ENCODE measurements around the gene RNF7. TPM values are rescaled to one million over a fixed set of nuclear protein-coding genes. Genes with fewer than 3 reads are reported as not detected.

RNF7 gene
- total RNA-seq, 1 experiment from 2014 or later: 126 TPM

GRCh38 chr3:141784531-141784930 lies 46.4 kb downstream of the RNF7 start:
- H3T11ph ChIP-seq (ENCODE audit: low read length): no peak overlapping the region
- H2AK5ac ChIP-seq (ENCODE audit: insufficient read length, low read length): no peak overlapping the region
- H2BK12ac ChIP-seq (ENCODE audit: insufficient read length, low read depth, low read length): no peak overlapping the region
- no peaks in the 10 kb centered on the region for H3K4me1 ChIP-seq (ENCODE audit: insufficient read depth, low read length)
- H4K5ac ChIP-seq (ENCODE audit: insufficient read length, low read depth, low read length): no peak overlapping the region
- Mint-ChIP-seq H3K27ac (no peak overlapping the region), H3K9me3 (peaks cover 0 to 4% of the 10 kb centered on the region in 2 experiments; a peak in 1 of 5 replicates), H3K36me3 (ENCODE audit: insufficient read depth in 1 of 3, low read depth in 3 of 3) (peaks cover 0 to 2% (median 0%) of the 10 kb centered on the region in 3 experiments; a peak in 1 of 7 replicates), H3K4me3 (no peak overlapping the region), H3K27me3 (ENCODE audit: low read depth) (no peaks in the 10 kb centered on the region; the same call in 1 of the 2 replicates), H3K4me1 (peaks cover 0 to 9% of the 10 kb centered on the region in 2 experiments; a peak in 2 of 4 replicates)
- DNase-seq: no peak
- H3K4me2 ChIP-seq (ENCODE audit: insufficient read depth, insufficient read length, low read length): no peak overlapping the region
- no peak overlapping the region for H3K9ac ChIP-seq (ENCODE audit: extremely low read depth, insufficient read length, low read length)
- H3K79me1 ChIP-seq (ENCODE audit: insufficient read depth, low read depth, low read length, poor library complexity, severe bottlenecking): no peaks in the 10 kb centered on the region
- no peak overlapping the region for H3K18ac ChIP-seq (ENCODE audit: insufficient read length, low read depth, low read length)
- no peaks in the 10 kb centered on the region for H4K20me1 ChIP-seq (ENCODE audit: control insufficient read depth, insufficient read depth, insufficient read length)
- H3K27ac ChIP-seq (ENCODE audit: insufficient read length, low read depth, low read length): no peak overlapping the region
- H3K9me3 ChIP-seq (ENCODE audit: control insufficient read depth, low read depth, low read length): no peaks in the 10 kb centered on the region
- no peak overlapping the region for H2BK120ac ChIP-seq (ENCODE audit: low read depth, low read length, poor library complexity, severe bottlenecking)
- no peak overlapping the region for H2BK5ac ChIP-seq (ENCODE audit: insufficient read length, low read length)
- H3K14ac ChIP-seq (ENCODE audit: insufficient read depth, low read length): no peak overlapping the region
- TF ChIP-seq CTCF (conservative IDR thresholded peaks at IDR 0.05): no peak
- H2AFZ ChIP-seq (ENCODE audit: low read length): no peak overlapping the region
- H4K91ac ChIP-seq (ENCODE audit: insufficient read length, low read depth, low read length): no peak overlapping the region
- no peaks in the 10 kb centered on the region for H3K23me2 ChIP-seq (ENCODE audit: insufficient read length, low read depth, low read length, poor library complexity, severe bottlenecking)
- H2BK15ac ChIP-seq (ENCODE audit: low read depth, low read length): no peak overlapping the region
- H3K56ac ChIP-seq (ENCODE audit: insufficient read length, low read depth, low read length): no peak overlapping the region
- H4K8ac ChIP-seq (replicated peaks; ENCODE audit: insufficient read length, low read depth, low read length): no peak overlapping the region
- H2BK20ac ChIP-seq (ENCODE audit: low read depth, low read length, poor library complexity, severe bottlenecking): no peak overlapping the region
- no peak overlapping the region for H3K4ac ChIP-seq (ENCODE audit: low read depth, low read length)
- no peaks in the 10 kb centered on the region for H3K27me3 ChIP-seq (ENCODE audit: insufficient read depth, low read length)
- no peak overlapping the region for H3K23ac ChIP-seq (ENCODE audit: insufficient read length, low read depth, low read length)
- no CpG with 5 or more reads among the region's 2 CpGs for WGBS (ENCODE audit: extremely low coverage, insufficient read length, low lambda C conversion rate)
- H3K79me2 ChIP-seq (ENCODE audit: insufficient read depth, low read length): no peaks in the 10 kb centered on the region
